Retinal pigment epithelial cell (primary cell): ENCODE data around the gene C19orf81.
A peak's percentile ranks its signal among the peaks of the same experiment; 100 is the strongest.

Experiments used
- DNase-seq: peaks from one replicate; pipeline ENCODE4 v3.0.0-alpha.2; 2010; ENCODE audit warnings: low read depth
- H3K4me3 ChIP-seq: 2 replicates; pipeline ENCODE4 v1.5.1; 2011; ENCODE audit warnings: mild to moderate bottlenecking, low read length, control low read depth, moderate library complexity
- TF ChIP-seq, protein P1 (sequence below): conservative IDR thresholded peaks from 2 replicates; pipeline ENCODE4 v1.5.1; 2011; ENCODE audit warnings: low read depth, low read length, control low read depth, inconsistent platforms

Gene C19orf81

DNA sequence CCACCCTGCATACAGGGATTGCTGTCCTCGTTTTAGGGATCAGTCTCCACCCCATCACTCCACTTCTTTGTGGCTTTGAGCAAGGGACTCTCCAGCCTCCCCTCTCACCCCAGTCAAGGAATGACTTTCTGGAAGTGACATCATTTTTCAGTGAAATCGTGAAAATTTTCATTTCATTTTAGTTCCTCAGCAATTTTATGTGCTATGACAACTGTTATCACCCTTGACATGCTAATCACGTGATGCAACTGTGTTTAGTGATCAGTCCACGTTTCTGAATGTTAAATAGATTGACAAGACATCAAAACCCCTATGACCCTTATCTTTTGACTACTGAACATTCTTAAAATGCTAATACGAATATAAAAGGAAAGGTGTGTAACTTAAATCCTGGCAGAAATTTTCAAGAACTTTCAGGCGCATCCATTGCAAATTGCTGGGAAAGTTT, 8.0 kb downstream of the C19orf81 start:
- TF ChIP-seq, protein P1, sequence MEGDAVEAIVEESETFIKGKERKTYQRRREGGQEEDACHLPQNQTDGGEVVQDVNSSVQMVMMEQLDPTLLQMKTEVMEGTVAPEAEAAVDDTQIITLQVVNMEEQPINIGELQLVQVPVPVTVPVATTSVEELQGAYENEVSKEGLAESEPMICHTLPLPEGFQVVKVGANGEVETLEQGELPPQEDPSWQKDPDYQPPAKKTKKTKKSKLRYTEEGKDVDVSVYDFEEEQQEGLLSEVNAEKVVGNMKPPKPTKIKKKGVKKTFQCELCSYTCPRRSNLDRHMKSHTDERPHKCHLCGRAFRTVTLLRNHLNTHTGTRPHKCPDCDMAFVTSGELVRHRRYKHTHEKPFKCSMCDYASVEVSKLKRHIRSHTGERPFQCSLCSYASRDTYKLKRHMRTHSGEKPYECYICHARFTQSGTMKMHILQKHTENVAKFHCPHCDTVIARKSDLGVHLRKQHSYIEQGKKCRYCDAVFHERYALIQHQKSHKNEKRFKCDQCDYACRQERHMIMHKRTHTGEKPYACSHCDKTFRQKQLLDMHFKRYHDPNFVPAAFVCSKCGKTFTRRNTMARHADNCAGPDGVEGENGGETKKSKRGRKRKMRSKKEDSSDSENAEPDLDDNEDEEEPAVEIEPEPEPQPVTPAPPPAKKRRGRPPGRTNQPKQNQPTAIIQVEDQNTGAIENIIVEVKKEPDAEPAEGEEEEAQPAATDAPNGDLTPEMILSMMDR: no peak
- no peak for DNase-seq
- no peak overlapping the region for H3K4me3 ChIP-seq

DNA sequence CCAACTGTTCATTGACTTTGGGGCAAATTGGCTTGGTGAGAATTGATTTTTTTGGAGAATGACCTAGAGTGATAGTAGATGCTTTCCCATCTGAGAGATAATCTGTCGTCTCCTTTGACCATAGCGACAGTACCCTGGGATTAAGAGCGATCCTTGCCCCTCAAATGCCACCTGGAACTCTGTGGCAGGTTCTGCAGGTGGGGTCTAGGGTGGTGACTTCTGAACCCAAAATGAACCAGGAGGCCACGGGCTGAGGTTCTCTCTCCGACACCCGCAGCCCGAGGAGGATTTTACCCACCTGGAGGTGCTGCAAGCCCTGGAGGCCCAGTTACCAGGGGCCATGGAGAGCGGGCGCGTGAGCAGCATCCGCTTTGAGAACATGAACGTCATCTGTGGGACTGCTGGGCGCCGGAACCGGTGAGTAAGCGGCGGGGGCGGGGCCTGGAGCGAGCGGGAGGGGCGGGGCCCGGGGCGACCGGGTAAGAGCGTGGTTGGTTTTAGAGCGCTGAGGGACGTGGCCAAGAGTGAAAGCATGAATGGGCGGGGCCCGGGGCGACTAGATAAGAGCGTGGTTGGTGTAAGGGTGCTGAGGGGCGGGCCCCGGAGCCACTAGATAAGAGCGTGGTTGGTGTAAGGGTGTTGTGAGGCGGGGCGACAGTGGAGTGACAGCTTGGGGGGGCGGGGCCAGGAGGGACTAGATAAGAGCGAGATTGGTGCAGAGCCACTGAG, 8.6 kb downstream of the C19orf81 start:
- peak; percentile 25 for DNase-seq
- TF ChIP-seq, protein P1: no peak
- no peak overlapping the region for H3K4me3 ChIP-seq

DNA sequence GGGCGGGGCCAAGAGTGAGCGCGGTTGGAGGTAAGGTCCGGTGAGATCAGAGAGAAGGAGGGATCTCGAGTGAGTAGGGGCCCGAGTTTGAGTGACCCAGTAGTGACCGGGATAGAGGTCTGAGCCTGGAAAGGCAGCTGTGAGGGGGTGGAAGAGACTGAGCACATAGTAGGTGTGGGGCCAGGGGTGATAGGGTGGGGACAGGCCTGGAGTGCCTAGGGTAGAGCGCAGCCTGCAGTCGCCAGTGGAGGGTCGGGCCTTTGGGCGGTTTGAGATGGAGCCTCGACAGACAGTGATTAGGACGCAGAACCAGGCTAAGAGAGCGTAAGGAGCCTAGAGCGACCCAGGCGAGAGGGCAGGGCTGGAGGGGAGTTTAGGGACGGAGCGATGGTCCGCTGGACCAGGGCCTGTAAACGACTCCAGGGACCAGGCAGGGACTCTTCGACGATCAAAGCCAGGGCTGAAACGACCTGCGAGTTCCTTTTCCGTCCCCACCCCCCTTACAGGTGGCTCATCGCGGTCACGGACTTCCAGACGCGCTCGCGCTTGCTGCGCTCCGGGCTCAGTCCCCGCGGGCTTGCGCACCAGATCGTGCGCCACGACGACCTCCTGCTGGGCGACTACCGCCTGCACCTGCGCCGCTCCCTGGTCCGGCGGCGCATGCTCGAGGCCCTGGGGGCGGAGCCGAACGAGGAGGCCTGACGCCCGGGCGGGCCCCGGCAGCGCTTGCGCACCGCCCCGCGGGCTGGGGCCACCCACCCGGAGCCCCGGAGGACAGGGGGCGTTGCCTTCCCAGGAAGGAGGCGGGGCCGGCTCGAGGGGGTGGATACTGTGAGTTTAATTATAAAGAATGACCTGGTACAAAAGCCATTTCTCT, 9.4 kb downstream of the C19orf81 start:
- TF ChIP-seq, protein P1: no peak
- H3K4me3 ChIP-seq: no peak overlapping the region
- no peak for DNase-seq

DNA sequence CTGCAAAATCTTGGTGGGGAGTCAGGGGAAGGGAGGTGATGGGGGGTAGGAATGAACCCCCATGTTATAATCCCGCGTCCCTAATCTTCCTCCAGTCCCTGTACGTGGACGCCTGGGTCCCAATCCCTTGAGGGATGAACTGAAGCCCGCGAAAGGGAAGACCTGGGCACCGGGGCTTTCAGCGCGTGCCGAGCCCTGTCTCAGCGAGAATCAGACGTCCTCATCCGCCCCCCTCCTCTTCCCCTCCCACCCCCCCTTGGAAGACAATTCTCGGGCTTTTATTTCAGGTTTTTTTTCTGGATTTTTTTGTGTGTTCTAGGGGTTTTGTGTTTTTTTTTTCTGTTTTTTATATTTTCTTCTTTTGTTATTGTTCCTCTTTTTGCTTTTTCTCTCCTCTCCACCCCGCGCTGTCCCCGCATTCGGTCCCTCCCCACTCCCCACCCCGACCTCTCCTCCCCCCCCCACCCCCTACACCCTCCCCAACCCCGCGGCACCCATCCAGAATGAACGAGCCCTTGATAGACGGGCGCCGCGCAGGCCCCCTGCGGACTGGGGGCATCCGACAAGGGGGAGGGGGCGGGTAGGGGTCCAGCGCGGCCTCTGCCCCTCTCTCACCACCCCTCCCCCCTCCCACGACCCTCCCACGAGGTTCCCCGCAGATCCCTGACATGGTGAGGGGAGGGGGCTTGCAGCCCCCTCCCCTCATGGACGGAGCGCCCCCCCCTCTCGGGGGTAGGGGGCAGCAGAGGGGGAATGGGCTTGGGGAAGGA, 10.3 kb downstream of the C19orf81 start:
- H3K4me3 ChIP-seq: no peak overlapping the region
- TF ChIP-seq, protein P1: no peak
- DNase-seq: no peak

DNA sequence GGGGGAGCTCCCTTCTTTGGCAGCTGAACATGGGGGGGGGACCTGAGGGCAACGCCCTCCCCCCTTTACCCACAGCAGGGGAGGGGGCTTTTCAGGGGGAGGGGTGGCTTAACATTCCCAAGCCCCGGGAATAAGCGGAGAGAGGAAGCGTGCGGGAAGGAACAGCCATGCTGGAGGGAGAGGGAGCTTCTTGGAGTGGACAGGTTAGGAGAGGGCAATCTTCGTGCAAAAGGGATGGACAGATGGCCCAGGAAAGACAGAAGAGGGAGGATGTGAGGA, 10.8 kb downstream of the C19orf81 start:
- TF ChIP-seq, protein P1: no peak
- DNase-seq: no peak
- H3K4me3 ChIP-seq: no peak overlapping the region

DNA sequence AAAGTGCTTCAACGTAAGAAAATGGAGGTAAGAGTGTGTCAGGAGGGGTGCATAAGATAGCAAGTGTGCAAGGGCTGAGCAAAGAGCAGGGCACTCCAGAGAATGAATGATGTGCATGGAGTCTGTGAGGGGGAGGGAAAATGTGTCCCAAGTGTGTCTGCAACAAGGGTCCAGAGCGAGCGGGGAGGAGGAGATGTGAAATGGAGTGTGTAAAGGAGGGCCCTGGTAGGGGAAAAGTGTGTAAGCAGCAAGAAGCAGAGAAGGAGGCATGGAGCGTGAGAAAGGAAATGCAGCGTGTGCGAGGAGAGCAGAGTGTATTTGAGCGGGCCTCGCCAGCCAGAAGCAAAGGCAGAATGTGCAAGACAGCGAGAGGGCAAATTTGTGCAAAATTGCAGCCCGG, 11.8 kb downstream of the C19orf81 start:
- TF ChIP-seq, protein P1: no peak
- no peak overlapping the region for H3K4me3 ChIP-seq
- no peak for DNase-seq
